SK-N-SH (cell line): ENCODE results near the gene CDH4. TPM values are rescaled to one million over a fixed set of nuclear protein-coding genes. Genes with fewer than 3 reads are reported as not detected.

Experiments
- CTCF ChIA-PET: fragments of 300-600, 350-600 bp; formaldehyde crosslinking; extraction: SDS; loops from one replicate; lab custom pipeline; 2021; lab: Yijun Ruan, JAX
- POLR2A ChIA-PET: fragments of 350-600 bp; sonication (Branson Sonifier 250); formaldehyde crosslinking; extraction: SDS; loops from one replicate; lab custom pipeline; 2020; ENCODE audit warnings: antibody characterized with exemption, inconsistent platforms; lab: Yijun Ruan, JAX
- DNase-seq: peaks from one replicate; pipeline ENCODE4 v3.0.0; 2012
- H2AFZ ChIP-seq: fragments of 200-600 bp; sonication (generic); 2 replicates; pipeline ENCODE4 v1.8.1; 2016; ENCODE audit warnings: antibody characterized with exemption, mild to moderate bottlenecking, low read depth
- H3F3A ChIP-seq: fragments of 200-600 bp; sonication (generic); replicated peaks from 2 replicates; pipeline ENCODE3; 2016; ENCODE audit warnings: antibody characterized with exemption, mild to moderate bottlenecking; ENCODE audit not compliant: insufficient read depth
- H3K27ac ChIP-seq, 2 experiments: fragments of 200-500 bp in 1 of 2; fragments of 200-600 bp in 1 of 2; sonication (Bioruptor generic) in 1 of 2; sonication (generic), shearing (Covaris generic) in 1 of 2; 2 replicates each; pipeline versions ENCODE4 v1.5.1 to v1.6.1; 2014 to 2016; ENCODE audit warnings: low read depth in 2 of 2, inconsistent platforms in 1 of 2, low read length in 1 of 2, mild to moderate bottlenecking in 1 of 2, mixed read lengths in 1 of 2
- H3K27me3 ChIP-seq: fragments of 200-600 bp; sonication (generic), shearing (Covaris generic); 2 replicates; pipeline ENCODE4 v1.6.1; 2016; ENCODE audit warnings: mixed run types; ENCODE audit not compliant: insufficient read depth
- H3K36me3 ChIP-seq, 2 experiments: fragments of 200-500 bp in 1 of 2; fragments of 200-600 bp in 1 of 2; sonication (Bioruptor generic) in 1 of 2; sonication (generic) in 1 of 2; replicated peaks in 1 of 2; 2 replicates each; pipeline versions ENCODE3 to v1.5.1; 2014 to 2016; ENCODE audit warnings: low read length in 1 of 2, mild to moderate bottlenecking in 1 of 2; ENCODE audit not compliant: insufficient read depth in 2 of 2, control insufficient read depth in 1 of 2
- H3K4me1 ChIP-seq, 2 experiments: fragments of 200-500 bp in 1 of 2; fragments of 200-600 bp in 1 of 2; sonication (Bioruptor generic) in 1 of 2; sonication (generic), shearing (Covaris generic) in 1 of 2; 2 replicates each; pipeline versions ENCODE4 v1.5.1 to v1.6.1; 2014 to 2016; ENCODE audit warnings: low read depth in 1 of 2, low read length in 1 of 2, mixed run types in 1 of 2; ENCODE audit not compliant: insufficient read depth in 2 of 2, control insufficient read depth in 1 of 2
- H3K4me2 ChIP-seq: fragments of 200-600 bp; sonication (generic), shearing (Covaris generic); 2 replicates; pipeline ENCODE4 v1.6.1; 2017; ENCODE audit warnings: mixed run types
- H3K4me3 ChIP-seq, 2 experiments: fragments of 200-500 bp in 1 of 2; fragments of 200-600 bp in 1 of 2; sonication (Bioruptor generic) in 1 of 2; sonication (generic), shearing (Covaris generic) in 1 of 2; 2 replicates each; pipeline versions ENCODE4 v1.5.1 to v1.8.1; 2014 to 2016; ENCODE audit warnings: low read depth in 2 of 2, inconsistent platforms in 1 of 2, low read length in 1 of 2, mild to moderate bottlenecking in 1 of 2, mixed read lengths in 1 of 2, moderate library complexity in 1 of 2
- H3K79me2 ChIP-seq: fragments of 200-600 bp; sonication (generic); 2 replicates; pipeline ENCODE4 v1.8.1; 2017; ENCODE audit warnings: mild to moderate bottlenecking; ENCODE audit not compliant: insufficient read depth
- H3K9ac ChIP-seq: fragments of 200-600 bp; sonication (generic); 2 replicates; pipeline ENCODE4 v1.6.1; 2017; ENCODE audit warnings: mixed run types
- H3K9me2 ChIP-seq: fragments of 200-600 bp; sonication (generic); 2 replicates; pipeline ENCODE4 v1.6.1; 2017; ENCODE audit warnings: mixed run types
- H3K9me3 ChIP-seq: fragments of 200-600 bp; sonication (generic); 2 replicates; pipeline ENCODE4 v1.6.1; 2017; ENCODE audit warnings: mixed run types, mild to moderate bottlenecking, moderate library complexity
- H4K20me1 ChIP-seq: fragments of 200-600 bp; sonication (generic); 2 replicates; pipeline ENCODE4 v1.6.1; 2017; ENCODE audit warnings: mild to moderate bottlenecking, mixed run types; ENCODE audit not compliant: insufficient read depth
- EP300 ChIP-seq, 2 experiments: IDR thresholded peaks; 2 replicates each; pipeline versions ENCODE4 v1.4.0 to v1.6.1; 2012; ENCODE audit warnings: borderline replicate concordance in 1 of 2, low read depth in 1 of 2, low read length in 1 of 2
- FOXM1 ChIP-seq: IDR thresholded peaks from 2 replicates; pipeline ENCODE4 v1.4.0; 2012; ENCODE audit warnings: low read depth, mild to moderate bottlenecking
- MXI1 ChIP-seq: IDR thresholded peaks from 2 replicates; pipeline ENCODE4 v1.6.1; 2012; ENCODE audit warnings: mild to moderate bottlenecking, low read depth, low read length, improper control_type of control experiment
- NRF1 ChIP-seq: IDR thresholded peaks from 2 replicates; pipeline ENCODE4 v1.6.1; 2012; ENCODE audit warnings: low read depth, mild to moderate bottlenecking, low read length
- RAD21 ChIP-seq: IDR thresholded peaks from 2 replicates; pipeline ENCODE4 v1.6.1; 2012; ENCODE audit warnings: mild to moderate bottlenecking, low read length
- SIN3A ChIP-seq: IDR thresholded peaks from 2 replicates; pipeline ENCODE4 v1.6.1; 2012; ENCODE audit warnings: low read depth, mild to moderate bottlenecking, low read length, moderate library complexity, borderline replicate concordance
- WGBS: methylation state at CpG from one replicate; pipeline ENCODE4 v1.1.6; 2017; ENCODE audit warnings: low lambda C conversion rate; 5-methylcytosine and 5-hydroxymethylcytosine counted together
- polyA plus RNA-seq, 3 experiments: library from polyadenylated mRNA; depleted of rRNA; stranded (reverse); fragments of >200 nt; gene quantifications; 2 replicates each; pipeline ENCODE4 v1.2.3, GENCODE V29; 2012
- TF ChIP-seq, protein P1 (sequence below): IDR thresholded peaks from 2 replicates; pipeline ENCODE4 v1.4.0; 2012; ENCODE audit warnings: low read depth, borderline replicate concordance
- TF ChIP-seq, protein P2 (sequence below): IDR thresholded peaks from 2 replicates; pipeline ENCODE4 v1.6.1; 2012; ENCODE audit warnings: mild to moderate bottlenecking, low read depth, low read length, moderate library complexity
- TF ChIP-seq, protein P3 (sequence below): fragments of 150-350 bp; IDR thresholded peaks from 2 replicates; pipeline ENCODE4 v1.6.1; 2016; ENCODE audit warnings: mild to moderate bottlenecking, low read depth, low read length

CDH4 gene
- polyA plus RNA-seq, 1 of the 3 experiments (the other 2 are of a cell fraction): not detected

DNA sequence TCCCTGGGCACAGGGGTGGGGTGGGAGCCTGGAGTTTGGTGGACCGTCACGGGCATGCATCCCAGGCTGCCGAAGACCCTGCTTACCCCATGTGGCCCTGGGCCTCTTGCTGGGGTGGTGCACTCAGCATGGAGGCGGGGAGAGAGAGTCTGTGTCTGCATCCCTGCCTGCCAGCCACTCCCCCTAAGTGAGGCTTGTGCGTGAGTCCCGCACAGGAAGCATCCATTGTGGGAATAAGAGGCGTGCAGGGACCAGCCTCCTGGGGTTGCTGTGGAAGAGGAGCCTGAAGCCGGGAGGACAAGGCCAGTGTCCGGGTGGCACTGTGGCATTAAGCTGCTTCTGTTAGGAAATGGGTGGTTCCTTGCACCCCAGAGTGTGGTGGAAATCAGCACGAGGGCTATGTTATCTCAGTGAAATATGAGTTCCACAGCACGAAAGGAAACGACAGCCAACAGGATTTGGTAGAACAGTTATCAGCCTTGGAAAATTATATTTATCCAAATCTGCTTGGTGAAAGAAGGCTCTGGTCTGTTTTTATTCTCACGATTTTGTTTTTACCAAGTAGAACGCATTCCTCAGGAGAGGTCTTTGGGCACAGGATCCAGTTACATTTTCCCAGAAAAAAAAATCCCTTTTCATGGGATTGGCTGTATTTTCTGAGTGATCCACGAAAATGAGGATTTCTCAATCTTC lies 35.7 kb downstream of the CDH4 start (continued):
- TF ChIP-seq, protein P1, sequence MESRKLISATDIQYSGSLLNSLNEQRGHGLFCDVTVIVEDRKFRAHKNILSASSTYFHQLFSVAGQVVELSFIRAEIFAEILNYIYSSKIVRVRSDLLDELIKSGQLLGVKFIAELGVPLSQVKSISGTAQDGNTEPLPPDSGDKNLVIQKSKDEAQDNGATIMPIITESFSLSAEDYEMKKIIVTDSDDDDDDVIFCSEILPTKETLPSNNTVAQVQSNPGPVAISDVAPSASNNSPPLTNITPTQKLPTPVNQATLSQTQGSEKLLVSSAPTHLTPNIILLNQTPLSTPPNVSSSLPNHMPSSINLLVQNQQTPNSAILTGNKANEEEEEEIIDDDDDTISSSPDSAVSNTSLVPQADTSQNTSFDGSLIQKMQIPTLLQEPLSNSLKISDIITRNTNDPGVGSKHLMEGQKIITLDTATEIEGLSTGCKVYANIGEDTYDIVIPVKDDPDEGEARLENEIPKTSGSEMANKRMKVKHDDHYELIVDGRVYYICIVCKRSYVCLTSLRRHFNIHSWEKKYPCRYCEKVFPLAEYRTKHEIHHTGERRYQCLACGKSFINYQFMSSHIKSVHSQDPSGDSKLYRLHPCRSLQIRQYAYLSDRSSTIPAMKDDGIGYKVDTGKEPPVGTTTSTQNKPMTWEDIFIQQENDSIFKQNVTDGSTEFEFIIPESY: no peak

DNA sequence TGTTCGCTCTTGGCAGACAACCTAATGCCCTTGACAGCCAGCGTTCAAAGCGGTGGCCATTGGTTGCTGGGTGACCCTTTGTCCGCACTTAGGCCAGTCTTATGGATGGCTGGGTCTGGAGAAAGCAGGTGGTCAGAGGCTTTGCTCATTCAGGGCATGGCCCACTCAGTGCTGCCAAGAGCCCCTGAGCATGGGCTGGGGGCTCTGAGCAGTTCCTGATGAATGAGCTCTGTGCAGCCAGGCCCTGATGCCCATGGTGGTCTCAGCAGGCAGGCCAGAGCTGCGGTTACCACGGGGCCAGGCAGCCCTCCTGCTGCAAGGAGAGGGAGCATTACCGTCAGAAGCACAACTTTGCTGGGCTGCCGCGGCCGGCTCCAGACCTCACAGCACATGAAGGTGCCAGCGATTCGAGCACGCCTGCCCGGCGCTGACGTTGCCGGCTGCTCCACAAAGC lies 36.3 kb downstream of the CDH4 start:
- H3K4me3 ChIP-seq: no peak overlapping the region

More for the DNA sequence above, 36.3 kb downstream of the CDH4 start:
- Histone ChIP-seq H3K36me3 (no peaks in the 10 kb centered on the region), H3K9me2 (no peaks in the 10 kb centered on the region), H3K27me3 (no peaks in the 10 kb centered on the region), H3K4me2 (no peak overlapping the region), H3K9me3 (no peaks in the 10 kb centered on the region), H3K4me1 (no peaks in the 10 kb centered on the region), H4K20me1 (no peaks in the 10 kb centered on the region), H3K79me2 (no peaks in the 10 kb centered on the region), H3F3A (no peaks in the 10 kb centered on the region), H3K9ac (no peak overlapping the region), H3K27ac (no peak overlapping the region), H2AFZ (no peak overlapping the region)
- no peak for DNase-seq
- ChIA-PET POLR2A (no interaction called here), CTCF (no interaction called here)
- WGBS: 83% methylated on average over 14 of the region's 17 CpGs
- TF ChIP-seq NRF1 (no peak), FOXM1 (no peak), RAD21 (no peak), MXI1 (no peak), EP300 (IDR thresholded peaks at IDR 0.05; ENCODE audit: borderline replicate concordance in 1 of 2, low read depth in 1 of 2, low read length in 1 of 2) (no peak), SIN3A (no peak)
- TF ChIP-seq, protein P2, sequence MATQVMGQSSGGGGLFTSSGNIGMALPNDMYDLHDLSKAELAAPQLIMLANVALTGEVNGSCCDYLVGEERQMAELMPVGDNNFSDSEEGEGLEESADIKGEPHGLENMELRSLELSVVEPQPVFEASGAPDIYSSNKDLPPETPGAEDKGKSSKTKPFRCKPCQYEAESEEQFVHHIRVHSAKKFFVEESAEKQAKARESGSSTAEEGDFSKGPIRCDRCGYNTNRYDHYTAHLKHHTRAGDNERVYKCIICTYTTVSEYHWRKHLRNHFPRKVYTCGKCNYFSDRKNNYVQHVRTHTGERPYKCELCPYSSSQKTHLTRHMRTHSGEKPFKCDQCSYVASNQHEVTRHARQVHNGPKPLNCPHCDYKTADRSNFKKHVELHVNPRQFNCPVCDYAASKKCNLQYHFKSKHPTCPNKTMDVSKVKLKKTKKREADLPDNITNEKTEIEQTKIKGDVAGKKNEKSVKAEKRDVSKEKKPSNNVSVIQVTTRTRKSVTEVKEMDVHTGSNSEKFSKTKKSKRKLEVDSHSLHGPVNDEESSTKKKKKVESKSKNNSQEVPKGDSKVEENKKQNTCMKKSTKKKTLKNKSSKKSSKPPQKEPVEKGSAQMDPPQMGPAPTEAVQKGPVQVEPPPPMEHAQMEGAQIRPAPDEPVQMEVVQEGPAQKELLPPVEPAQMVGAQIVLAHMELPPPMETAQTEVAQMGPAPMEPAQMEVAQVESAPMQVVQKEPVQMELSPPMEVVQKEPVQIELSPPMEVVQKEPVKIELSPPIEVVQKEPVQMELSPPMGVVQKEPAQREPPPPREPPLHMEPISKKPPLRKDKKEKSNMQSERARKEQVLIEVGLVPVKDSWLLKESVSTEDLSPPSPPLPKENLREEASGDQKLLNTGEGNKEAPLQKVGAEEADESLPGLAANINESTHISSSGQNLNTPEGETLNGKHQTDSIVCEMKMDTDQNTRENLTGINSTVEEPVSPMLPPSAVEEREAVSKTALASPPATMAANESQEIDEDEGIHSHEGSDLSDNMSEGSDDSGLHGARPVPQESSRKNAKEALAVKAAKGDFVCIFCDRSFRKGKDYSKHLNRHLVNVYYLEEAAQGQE: no peak
- TF ChIP-seq, protein P3, sequence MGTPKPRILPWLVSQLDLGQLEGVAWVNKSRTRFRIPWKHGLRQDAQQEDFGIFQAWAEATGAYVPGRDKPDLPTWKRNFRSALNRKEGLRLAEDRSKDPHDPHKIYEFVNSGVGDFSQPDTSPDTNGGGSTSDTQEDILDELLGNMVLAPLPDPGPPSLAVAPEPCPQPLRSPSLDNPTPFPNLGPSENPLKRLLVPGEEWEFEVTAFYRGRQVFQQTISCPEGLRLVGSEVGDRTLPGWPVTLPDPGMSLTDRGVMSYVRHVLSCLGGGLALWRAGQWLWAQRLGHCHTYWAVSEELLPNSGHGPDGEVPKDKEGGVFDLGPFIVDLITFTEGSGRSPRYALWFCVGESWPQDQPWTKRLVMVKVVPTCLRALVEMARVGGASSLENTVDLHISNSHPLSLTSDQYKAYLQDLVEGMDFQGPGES: no peak
